ENCODE measurements around the gene VWF.
"Not testable (repeated sequence)": the region's sequence is repeated elsewhere in the genome, so short reads cannot be mapped to it uniquely, and the experiment has no call there.

The VWF gene

DNA sequence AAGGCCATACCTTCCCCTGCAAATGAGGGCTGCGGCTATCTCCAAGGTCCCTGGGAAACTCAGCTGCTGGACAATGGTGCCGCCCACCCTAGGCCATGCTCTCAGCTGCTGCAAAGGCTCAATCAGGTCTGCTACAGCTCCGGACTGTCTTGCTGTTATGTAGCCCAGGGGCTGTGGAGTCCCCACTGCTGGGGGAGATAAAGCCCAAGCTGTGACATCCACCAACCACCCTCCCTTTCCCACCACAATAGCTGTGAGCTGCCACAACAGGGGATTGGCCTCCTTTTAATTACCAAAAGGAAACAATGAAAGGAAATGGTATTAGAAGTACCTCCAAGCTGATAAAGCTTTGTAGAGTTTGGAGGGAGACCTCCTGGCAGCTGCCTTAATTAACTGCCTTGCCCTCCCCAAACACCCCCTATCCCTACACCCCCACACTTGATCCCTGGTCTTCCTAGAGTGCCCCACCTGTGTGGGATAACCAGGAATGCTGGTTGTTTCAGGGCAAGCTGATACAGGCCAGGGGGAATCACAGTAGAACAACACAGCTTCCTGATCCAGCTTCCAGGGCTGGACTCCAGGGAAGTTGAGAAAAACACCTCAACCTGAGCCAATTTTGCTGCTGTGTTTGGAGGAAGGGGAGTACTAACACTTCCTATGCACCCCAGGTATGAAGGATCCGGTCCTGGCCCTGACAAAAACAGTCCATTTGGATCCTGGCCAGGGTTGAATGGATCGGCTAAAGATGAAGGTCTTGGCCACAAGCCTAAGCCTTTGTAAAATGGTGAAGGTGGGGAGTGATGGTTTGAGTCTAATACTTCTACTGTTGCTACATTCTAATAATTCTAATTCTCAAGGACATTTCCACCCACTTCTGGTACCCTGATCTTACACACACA lies at the start of gene VWF:
Gene VWF, minus strand, starts transcription at position 260 of the 899 bp plus-strand sequence. CDS start 1,474 bp downstream, outside the sequence.
- DNase-seq = no peak

DNA sequence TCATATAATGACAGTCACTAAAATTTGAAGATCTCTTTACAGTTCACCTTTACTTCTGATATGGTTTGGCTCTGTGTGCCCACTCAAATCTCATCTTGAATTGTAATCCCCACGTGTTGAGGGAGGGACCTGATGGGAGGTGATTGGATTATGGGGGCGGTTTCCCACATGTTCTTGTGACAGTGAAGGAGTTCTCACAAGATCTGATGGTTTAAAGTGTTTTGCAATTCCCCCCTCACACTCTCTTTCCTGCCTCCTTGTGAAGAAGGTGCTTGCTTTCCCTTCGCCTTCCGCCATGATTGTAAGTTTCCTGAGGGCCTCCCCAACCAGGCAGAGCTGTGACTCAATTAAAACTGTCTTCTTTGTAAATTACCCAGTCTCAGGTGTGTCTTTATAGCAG lies 48.4 kb upstream of the VWF start:
- no peak for DNase-seq

DNA sequence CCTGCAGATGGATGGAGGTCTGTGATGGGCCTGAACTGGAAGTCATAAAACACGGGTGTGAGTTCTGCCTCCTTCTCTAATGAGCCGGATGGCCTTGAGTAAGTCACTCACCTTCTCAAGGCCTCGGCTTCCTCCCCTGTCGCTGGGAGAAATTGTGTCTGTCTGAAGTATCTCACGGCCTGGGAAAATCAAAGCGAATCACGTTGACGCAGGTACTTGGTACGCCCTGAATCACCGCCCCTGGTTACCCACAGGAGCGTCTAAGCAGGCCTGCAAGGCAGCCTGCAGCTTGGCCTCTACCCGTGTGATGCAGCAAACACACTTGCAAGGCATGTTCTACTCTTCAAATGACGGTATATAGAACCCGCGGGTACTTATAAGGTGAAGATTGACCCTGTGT lies 47.6 kb upstream of the VWF start:
- DNase-seq = no peak

DNA sequence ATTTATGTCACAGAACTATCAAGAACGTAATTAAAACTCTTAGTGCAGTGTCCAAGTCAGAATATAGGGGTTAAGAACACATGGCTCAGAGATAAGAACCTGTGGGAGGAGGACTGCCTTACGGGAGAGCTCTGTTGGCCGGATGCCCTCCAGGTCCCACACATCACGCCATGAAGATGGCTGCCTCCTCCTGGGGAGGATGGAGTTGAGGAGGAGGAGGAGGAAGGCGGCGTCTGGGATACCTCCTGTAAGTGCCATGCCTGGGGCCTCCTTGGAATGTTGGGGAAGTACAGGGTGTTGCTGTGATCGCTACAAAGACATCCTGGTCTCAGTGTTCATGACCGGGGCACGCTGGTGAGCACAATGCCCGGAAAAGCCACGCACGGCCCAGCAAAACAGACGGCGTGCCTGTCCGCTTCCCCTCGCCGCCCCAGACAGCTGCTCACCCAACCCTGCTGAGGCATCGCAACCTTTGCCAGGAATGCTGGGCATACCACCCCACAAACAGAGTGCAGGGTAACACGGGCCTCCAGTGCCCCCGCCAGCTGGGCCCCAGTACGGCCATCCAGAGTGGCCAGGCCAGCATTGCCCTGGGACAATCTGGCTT lies 47.0 kb upstream of the VWF start:
- DNase-seq = no peak

DNA sequence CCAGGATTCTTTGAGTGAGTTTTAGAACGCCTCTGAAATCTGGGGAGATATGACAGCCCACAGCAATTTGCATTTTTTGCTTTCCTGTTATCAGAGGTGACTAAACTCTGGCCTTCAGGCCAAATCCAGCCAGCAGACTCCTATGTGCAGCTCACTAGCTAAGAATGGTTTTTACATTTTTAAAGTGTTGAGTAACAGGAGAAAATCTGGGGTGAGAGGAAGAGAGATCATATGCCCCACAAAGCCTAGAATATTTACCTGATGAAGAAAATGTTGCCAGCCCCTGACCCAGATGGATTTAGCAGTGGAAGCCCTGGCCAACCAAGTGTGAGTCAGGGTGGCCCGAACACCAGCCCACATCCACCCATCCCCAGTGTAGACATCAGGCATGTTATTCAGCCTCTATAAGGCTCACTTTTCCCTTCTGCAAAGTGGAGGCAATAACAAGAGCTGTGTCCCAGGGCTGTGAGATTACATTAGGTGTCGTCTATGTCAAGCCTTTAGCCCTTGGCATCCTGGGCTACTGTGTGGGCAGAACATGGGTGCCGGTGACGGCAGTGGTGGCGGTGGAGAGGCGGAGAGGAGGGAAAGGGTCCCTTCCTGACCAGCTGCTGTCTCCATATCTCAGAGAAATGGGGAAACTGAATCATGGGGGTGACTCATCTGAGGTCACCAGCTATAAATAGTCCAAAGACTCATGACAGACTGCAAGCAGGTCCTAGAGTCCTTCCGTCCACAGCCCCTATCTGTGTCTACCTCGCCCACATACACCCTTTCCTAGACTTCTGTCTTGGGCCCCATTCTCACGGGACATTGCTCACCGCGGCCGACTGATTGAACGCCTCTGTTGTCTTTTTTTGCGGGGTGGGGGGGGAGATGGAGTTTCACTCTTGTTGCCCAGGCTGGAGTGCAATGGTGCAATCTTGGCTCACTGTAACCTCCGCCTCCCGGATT lies 43.1 kb upstream of the VWF start:
- DNase-seq = peak; percentile 58

DNA sequence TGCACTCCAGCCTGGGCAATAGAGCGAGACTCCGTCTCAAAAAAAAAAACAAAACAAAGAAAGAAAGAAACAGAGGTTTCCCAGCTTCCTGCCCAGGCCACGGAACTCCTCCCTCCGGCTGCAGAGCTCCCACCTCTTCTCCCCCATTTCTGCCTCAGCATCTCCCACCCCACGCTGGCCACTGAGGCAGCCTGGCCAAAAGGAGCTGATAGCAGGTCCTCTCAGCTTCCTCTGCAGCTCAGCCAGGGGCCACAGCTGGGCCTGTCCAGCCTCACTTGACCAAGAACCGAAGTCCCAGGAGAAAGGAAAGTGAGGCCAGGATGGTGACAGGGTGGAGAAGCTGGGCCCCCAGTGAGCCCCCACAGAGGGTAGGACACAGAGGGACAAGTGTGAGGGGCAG lies 42.3 kb upstream of the VWF start:
- no peak for DNase-seq

DNA sequence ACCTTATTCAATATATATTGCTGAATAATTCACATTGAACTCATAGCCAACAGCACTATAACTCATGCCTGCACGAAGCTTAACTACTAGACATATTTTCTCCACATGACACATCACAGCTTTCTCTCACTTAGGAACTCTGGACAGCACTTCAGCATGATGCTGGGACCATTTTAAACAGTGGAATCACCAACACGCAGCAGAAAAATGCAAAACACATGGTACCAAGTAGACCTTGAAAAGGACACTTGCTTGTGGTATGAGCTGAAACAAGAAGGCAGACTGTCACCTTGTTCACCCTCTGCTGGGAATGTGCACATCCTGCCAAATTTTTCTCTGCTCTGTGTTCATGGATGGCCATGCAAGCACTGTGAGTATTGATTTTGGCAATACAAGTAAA lies 40.9 kb upstream of the VWF start:
- no peak for DNase-seq

DNA sequence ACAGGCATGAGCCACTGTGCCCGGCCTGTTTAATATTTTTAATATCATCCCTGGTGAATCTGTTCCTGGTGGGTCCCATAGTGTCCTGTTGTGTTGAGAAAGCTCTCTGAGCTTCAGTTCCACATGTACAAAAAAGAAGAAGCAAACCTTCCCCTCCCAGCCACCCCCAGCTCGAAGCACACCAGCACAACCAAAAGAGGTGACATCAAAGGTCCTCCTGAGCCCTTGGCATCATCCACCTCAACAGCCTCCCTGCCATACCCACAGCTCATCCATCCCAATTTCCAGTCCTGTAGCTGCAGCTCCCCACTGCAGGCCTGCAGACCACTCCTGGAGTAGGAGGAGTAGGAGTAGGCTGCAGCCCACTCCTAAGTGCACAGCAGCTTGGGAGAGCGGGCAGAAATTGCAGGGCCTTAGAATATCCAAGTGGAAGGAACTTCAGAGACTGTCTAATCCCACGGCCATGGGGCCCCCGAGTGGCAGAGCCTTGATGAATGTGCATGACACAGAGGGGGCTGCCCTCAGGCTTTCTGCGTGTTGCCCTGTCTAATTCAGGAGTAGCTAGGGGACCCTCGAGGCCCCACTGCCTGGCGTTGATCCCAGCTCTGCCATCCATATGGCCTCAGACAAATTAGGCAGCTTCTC lies 39.1 kb upstream of the VWF start:
- no peak for DNase-seq

DNA sequence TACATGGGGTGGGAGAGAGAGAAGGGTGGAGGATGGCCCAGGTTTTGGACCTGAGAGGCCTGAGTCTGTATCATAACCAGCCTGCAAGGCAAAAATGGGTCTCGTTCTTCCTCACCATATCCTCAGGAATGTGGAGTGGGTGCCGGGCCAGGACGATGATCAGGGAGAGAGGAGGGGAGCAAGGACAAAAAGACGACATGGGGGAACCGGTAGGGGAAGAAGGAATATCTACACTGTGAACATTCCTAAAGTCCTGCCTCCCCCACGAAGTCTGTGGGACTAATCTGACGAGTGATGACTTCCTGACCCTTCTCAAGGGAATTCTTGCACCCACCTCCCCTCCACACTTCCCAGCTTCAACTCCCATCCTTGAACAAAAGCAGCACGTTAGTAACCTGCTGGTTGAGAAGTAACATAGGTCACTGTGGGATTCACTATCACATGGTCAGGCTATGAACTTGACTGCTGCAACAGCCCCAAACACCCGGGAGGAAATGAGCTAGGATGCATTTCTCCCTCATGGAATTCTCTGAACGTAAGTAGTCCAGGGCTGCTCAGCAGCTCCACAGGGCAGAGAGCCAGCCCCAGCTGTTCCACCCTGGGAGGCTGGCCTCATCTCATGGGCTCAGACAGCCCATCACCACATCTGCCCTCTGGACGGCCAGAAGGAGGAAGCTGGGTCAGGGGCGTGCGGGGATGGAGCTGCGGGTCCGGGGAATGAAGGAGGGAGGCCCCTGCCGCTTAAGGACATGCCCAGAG lies 36.8 kb upstream of the VWF start:
- no peak for DNase-seq

DNA sequence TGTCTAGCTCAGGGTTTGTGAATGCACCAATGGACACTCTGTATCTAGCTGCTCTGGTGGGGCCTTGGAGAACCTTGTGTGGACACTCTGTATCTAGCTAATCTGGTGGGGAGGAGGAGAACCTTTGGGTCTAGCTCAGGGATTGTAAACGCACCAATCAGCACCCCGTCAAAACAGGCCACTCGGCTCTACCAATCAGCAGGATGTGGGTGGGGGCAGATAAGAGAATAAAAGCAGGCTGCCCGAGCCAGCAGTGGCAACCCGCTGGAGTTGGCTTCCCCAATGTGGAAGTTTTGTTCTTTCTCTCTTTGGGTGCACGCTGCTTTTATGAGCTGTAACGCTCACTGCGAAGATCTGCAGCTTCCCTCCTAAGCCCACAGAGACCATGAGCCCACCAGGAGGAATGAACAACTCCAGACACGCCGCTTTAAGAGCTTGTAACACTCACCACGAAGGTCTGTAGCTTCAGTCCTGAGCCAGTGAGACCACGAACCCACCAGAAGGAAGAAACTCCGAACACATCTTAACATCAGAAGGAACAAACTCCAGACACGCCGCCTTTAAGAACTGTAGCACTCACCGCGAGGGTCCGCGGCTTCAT lies 35.7 kb upstream of the VWF start:
- DNase-seq = not testable (repeated sequence)

DNA sequence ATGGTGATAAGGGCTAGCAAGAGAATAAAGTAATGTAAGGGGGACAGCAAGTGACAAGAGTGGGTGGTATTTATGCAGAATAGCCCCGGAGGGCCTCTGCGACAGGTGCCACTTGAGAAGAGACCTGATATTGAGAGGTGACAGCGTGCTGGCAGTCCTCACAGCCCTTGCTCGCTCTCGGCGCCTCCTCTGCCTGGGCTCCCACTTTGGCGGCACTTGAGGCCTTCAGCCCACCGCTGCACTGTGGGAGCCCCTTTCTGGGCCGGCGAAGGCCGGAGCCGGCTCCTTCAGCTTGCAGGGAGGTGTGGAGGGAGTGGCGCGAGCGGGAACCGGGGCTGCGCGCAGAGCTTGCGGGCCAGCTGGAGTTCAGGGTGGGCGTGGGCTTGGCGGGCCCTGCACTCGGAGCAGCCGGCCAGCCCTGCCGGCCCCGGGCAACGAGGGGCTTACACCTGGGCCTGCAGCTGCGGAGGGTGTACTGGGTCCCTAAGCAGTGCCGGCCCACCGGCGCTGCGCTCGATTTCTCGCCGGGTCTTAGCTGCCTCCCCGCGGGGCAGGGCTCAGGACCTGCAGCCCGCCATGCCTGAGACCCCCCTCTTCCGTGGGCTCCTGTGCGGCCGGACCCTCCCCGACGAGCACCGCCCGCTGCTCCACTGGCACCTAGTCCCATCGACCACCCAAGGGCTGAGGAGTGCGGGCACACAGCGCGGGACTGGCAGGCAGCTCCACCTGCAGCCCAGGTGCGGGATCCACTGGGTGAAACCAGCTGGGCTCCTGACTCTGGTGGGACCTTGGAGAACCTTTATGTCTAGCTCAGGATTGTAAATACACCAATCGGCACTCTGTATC lies 34.9 kb upstream of the VWF start:
- DNase-seq = not testable (repeated sequence)

DNA sequence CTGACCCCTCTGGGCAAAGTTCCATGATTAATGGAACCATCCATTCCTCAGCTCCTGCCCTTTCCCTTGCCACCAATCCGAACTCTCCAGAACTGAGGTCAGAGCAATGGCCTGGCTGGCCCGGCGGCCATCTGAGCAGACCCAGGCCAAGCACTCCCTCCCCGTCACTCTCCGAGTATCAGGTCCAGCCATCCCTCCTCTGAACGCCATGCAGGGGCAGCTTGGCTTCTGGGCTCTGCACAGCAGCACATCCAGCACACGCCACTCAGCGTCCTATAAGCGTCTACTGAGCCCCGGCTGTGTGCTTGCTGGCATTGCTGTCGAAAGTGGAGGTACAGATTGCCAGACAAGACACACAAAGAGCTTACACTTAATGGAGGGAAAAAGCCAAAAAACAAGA lies 34.3 kb upstream of the VWF start:
- DNase-seq = no peak

DNA sequence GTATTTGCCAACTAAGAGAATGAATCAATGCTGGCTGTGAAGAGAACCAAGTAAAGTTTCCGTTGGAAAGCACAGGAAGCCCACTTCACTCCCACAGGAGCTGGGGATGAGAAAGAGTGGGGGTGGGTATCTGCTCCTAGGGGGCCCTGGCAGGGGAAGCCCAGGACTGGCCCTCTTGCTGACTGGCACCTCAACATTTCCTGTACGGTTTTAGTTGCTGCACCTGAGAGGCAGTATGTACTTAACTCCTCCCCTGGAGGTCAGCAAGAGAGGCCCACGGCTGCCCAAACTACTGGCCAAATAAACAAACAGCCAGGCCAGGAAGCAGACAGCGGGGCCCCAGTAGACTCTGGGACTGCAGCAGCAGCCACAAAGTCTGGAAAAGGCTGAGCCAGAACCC lies 33.8 kb upstream of the VWF start:
- no peak for DNase-seq

DNA sequence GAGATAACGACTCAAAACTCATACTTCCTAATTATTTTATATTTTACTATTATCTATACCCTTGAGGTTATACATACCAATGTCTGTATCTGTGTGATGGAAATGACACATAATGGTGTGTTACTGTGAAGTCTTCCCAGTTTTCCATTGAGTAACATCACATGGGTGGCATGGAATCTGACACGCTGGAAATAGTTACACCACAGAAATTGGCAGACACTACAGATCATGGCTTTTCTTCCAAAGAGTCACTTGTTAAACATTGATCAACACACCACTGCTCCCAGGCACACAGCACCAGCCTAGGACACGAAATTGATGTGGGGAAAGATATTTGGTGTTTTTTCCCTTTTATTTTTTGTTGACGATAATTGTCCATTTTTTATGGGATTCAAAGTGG lies 33.0 kb upstream of the VWF start:
- no peak for DNase-seq

DNA sequence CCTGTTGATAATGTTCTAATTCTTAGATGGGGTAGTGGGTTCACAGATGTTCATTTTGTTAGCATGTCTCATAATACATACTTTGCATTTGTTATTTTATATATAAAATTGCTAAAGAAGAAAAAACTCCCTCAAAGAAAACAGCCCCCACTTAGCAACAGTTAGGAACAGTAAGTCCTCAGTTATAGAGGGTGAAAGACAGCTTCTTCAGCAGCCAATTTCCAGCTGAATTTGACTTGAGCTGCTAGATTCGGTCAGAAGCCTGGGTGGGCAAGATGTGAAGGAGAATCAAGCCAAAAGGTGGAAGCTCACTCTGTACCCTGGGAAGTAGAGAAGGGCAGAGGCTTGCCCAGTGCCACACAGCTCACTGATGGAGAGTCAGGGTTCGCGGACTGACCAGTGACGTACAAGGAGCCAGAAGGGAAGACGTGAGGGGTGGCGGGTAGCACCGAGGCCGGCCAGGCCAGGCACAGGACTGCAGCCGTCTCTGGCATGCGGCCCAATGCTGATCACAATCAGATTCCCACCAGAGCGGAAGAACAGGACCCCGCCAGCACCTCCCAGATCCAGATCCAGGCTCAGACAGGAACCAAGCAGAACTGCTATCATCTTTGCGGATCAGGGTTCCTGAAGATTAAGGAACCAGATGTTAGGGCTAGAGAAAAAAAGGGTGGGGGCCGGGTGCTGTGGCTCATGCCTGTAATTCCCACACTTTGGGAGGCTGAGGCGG lies 30.4 kb upstream of the VWF start:
- no peak for DNase-seq

DNA sequence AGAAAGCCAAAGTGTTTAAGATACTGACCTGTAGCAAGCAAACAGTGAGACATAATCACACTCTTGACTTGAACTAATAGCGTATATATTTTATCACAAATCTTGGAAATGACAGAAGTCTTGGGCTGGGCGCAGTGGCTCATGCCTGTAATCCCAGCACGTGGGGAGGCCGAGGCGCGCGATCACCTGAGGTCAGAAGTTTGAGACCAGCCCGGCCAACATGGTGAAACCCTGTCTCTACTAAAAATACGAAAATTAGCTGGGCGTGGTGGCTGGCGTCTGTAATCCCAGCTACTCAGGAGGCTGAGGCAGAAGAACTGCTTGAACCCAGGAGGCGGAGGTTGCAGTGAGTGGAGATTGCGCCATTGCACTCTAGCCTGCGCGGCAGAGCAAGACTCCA lies 24.3 kb upstream of the VWF start:
- not testable (repeated sequence) for DNase-seq

DNA sequence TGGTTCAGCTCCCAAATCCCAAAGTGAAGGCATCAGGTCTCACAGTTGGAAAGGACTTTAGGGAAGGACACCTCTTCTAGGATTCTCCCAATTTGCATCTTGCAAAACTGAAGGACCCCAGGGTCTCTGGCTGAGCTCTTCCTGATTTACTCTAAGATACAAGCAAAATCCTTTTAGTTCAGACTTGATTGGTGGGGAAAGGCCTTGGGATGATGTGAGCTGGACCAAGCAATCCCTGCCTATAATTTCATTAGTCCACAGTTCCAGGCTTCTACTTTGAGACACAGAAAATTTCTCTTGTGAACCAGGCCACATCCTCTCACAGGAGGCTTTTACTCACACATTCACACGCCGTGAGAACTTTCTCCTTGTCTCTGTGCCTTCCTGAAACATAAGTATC lies 23.6 kb upstream of the VWF start:
- DNase-seq = no peak

DNA sequence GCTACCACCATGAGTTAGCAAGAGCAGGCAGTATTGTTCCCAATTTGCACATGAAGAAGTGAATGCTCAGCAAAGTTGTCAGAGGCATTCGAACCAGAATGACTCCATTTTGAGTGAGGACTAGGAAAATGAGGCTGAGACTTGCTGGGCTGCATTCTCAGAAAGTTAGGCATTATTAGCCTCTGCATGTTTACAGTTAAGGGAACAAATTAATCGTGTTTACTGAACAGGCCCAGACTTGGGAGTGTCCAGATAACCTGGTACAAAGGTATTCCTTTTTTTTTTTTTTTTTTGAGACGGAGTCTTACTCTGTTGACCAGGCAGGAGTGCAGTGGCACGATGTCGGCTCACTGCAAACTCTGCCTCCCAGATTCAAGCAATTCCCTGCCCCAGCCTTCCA lies 22.5 kb upstream of the VWF start:
- no peak for DNase-seq

DNA sequence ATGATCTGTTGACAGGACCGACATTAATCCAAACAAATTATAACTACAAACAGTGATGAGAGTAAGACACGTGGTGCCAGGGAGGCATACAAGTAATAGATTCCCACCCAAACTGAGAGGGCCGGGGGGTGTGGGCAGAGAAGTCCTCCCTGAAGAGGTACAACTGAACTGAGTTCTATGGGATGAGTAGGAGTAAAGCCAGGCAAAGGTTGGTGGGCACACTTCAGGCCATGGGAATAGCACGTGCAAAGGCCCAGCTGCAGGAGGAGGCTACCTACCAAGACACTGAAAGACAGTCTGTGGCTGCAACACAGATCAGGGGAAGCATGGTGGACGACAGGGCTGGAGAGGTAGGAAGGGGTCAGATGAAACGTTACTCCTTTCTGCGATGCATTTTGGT lies 22.0 kb upstream of the VWF start:
- no peak for DNase-seq

DNA sequence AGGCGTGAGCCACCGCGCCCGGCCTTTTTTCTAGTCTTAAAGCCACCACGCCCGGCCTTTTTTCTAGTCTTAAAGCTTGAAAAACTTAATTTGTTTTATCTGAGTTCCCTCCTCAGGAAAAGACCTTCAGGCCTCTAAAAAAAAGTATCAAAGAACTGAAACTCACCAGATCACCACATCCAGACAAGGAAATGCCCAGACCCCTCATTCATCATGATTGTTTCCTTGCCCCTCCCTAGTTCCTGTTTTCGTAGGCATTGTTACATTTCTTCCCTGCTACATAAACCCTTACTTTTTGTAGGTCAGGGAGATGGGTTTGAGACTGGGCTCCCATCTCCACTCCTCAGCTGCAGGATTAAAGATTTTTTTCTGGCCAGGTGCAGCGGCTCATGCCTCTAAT lies 21.1 kb upstream of the VWF start:
- no peak for DNase-seq
